Activated naive CD4-positive, alpha-beta T cell treated with Interleukin-2 at 50 U/mL for 16 hours (primary cell): Measurements from ENCODE around the gene VIPR1.
A peak's percentile ranks its signal among the peaks of the same experiment; 100 is the strongest.

Experiments used
- DNase-seq: peaks from one replicate; pipeline ENCODE4 v3.0.0-alpha.2; 2020

VIPR1 gene

DNA sequence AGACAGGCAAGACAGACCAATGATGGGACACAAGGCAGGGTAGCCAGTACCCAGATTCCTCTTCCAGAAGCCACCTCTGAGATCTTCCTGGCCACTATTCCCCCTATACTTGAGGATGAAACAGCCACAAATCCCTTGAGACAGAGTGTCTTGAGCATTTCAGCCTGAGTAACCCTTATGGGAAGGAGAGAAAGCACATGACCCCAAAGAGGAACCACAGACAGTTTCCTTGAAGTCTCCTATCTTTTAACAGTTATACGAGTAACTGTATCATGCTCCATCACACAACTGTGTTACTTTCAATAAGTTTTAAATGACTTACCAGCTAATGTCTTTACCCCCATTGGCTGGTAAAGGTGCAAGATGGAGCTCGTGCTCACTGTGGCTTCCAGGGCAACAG lies 9.3 kb downstream of the VIPR1 start:
- DNase-seq = no peak

DNA sequence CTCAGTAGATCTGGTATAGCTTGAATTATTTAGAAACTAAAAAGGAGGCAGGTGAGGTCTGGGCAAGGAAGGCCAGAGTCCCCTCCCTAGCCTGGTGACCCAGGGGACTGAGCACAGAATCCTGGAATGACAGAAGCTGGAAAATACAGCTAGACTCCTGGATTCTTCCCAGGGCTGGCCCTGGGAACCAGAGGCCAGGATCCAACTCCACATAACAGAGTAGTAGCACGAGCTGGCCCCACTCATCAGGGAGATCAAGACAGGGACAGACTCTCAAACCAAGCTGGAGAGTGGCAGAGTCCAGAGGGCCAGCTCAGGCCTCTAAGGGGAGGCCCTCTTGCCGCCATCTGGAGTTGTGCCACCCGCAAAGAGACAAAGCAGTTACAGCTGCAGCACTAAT lies 10.7 kb downstream of the VIPR1 start:
- DNase-seq = no peak

DNA sequence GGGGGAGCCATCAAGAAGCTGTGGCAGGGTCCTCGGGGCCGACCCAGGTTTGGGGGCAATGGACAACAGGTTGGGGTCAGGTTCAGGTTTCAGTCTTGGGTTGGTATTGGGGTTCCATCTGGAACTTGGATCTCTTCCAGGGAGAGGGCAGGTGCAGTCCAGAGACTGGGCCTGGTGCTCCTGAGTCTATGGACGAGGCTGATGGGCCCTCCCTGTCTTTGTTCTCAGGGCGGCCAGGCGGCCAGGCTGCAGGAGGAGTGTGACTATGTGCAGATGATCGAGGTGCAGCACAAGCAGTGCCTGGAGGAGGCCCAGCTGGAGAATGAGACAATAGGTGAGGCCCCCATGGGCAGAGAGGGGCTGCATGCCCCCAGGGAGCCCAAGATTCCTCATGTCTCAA lies 11.1 kb downstream of the VIPR1 start:
- no peak for DNase-seq

DNA sequence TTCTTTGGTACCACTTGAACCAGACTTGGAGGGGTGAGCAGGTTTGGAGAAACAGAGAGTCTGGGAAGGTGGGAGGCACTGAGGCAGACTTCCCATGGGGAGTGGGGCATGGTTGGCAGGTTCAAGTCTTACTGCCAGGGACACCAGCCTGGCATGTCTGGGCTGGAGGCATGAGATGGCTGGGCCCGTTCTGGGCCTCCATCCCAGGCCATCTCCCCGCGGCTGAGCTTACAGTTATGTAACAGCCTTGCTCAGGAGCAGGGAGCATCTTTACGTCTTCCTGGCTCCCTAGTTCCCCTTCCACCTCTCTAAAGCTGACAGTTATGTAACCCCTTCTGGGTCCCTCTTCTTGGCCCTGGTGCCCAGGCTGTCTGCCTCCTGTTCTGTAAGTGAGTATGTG lies 12.4 kb downstream of the VIPR1 start:
- no peak for DNase-seq

DNA sequence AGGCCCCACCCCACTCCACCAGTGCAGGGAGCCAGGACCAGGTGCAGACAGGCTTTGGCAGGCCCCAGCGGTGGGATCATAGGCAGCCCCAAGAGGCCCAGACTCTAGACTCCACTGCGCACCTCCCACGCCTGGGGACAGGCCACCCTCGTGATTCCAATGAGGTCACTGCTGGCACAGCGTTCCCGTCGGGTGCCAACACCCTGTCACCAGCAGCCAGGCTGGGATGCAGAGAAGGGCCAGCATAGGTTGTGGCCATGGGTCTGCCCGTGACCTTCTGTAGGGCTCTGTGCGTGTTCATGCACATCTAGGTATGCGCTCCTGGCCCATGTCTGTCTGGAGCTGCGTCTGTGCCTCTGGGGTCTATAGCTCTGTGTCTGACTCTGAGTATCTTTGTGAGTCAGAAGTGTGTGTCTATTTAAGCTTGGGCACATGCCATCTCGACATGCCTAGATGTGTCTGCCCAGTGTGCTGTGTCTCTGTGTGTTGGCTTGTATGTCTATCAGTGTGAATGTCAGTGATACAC lies 13.0 kb downstream of the VIPR1 start:
- DNase-seq = no peak

DNA sequence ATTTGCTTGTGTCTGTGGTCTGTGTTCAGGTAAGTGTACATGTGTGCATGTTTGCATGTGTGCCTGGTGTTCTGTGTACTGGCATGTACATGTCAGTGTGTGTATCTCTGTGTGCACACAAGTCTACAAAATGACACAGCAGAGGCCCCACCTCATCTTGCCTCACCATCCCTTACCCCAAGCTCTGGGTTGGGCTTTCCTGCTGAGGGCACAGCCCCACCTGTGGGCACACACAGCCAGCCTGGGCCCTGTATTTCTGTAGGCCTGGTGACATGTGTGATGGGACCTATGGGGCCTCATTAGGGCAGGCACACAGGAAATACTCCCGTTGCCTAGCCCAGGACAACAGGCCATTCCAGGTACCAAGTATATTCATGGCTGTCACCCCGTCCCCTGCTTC lies 13.5 kb downstream of the VIPR1 start:
- no peak for DNase-seq

DNA sequence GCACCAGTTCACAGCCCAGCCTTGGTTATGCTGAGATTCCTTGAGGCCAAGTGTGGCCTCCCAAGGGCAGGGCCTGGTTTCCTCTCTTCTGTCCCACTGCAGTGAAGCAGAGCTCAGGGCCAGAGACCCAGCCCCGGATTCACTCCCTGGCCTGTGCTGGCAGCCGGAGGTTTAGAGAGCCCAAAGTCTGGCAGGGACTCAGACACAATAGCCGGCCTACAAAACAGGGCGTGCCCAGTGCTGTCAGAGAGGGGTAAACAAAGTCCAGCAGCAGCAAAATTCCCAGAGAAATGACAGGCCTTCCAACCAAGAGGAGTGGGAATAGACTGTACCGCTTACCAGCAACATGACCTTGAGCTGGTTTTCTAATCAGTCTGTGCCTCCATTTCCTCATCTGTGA lies 14.0 kb downstream of the VIPR1 start:
- DNase-seq = no peak

DNA sequence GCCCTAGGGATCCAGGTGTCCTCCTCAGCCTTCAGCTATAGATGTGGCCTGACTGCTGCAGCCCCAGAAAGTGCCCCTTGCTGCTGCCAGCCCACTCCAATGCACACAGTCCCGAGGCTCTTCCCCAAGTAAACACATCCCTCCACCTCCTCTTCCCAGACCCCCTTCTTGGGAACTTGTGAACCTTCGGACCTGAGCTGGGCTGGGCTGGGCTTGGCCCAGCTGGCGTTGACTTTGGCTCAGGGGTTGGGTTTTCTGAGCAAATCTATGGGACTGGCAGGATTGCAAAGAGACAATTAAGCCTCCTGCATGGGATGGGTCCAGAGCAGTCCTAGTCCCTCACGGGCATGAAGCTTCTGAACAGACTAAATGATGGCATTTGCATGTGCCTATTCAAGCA lies 14.7 kb downstream of the VIPR1 start:
- no peak for DNase-seq

DNA sequence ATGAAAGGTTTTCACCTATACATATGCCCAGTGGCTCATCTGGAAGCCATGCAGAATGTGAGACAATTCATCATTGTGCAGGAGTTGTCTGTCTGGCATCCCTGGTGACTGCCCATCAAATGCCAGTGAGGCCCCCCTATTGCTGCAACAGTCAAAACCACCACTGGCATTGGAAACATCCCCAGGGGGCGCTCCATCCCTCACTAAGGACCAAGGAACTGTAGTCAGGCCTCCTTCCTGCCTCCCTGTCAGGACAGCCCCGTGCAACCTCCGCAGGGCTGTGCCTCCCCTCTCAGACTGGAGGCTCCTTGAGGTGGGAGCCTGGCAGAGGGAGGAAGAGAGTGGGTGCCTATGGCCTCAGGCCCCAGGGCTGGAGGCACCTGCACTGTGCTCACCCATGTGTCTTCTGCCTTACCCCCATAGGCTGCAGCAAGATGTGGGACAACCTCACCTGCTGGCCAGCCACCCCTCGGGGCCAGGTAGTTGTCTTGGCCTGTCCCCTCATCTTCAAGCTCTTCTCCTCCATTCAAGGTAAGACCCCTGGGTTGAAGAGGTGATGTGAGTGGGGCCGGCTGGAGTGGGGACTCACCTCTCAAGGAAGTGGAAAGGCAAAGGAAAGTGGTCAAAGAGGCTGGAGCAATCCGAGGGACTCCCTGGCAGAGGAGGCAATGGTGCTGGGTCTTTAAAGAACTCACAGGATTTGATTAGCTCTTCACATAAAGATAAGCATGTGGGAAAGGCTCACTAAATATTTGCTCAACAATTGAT lies 16.5 kb downstream of the VIPR1 start:
- DNase-seq = peak; percentile 42

DNA sequence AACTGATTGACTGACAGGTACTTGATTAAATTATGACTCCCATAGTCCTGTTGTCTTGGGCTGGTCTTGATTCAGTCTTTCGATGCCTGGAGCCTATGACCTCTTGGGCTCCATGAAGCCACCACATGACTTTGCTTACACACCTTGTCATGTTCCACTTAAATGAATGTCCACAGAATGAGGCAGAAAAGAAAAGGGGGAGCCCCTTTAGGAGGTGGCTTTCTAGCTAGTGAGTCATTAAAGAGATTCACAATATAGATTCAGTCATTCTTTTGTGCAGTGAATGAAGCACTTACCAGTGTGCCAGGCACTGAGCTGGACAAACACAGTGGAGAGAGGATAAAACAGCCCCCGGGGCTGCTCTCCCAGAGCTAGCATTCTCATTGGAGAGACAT lies 17.1 kb downstream of the VIPR1 start:
- no peak for DNase-seq

DNA sequence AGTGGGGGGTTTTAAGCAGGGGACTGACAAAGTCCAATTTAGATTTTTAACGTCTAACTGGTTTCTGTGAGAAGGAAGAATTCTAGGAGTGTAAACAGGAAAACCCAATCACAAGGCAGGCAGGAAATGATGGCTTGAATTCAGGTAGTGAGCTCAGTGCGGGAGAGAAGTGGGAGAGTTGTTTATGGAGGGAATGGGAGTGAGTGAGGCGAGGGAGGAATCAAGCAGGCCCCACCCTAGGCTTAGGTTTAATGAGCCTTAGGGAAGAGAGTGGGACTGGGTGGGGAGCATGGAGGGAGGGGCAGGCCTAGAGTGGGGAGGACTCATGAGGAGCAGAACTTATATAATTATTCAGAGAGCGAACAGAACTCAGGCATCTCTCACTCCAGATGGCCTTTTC lies 17.9 kb downstream of the VIPR1 start:
- no peak for DNase-seq

DNA sequence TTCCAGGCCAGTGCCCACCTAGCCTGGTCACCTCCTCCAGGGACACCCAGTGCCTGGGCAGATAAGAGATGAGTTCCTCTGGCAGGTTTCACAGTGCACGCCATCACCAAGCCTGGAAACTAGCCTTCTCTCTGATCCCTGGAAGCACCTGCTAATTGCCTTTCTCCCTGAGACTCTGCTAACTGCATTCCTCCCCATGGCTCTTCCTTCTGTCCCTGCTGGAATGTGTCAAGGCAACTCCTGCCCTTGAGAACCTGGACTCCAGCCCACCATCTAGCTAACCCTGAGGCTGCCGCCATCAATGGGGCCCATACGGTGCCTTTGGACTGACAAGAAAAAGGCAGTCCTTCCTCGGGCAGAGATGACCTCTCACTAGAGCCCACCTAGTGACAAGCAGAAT lies 18.5 kb downstream of the VIPR1 start:
- DNase-seq = no peak

DNA sequence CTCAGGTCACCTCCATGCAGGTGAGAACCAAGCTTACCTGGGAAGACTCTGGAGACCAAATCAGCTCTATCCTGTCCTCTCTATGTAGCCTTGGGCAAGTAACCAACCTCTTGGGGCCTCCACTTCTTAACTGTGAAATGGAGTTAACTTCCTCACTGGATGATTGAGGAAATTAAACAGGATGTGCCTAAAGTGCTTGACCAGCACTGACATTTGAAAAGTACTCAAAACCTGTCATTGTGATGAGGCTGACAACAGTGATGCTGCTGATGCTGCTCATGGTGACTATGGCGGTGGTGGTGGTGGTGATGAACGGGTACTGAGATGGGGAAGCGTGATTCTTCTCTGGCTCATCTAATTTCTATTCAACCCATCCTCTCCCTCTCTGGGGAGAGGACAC lies 22.3 kb downstream of the VIPR1 start:
- DNase-seq = no peak

DNA sequence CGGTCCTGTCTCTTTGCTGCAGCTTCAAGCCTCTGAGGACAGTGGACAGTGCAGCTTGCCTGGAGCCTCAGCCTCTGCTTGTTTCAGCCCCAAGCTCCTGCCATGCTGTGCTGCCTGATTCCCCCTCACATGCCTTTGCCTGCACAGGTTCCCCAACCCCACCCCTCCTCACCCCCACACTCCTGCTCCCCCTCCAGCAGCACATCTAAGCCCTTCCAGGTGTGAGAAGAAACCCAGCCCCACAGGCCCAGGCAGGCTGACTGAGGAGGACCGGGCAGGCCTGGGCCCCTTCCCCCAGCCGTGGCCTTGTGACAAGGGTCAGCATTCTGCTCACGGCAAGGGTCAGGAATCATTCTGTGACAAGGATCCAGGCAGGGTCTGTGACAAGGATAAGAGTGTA lies 22.8 kb downstream of the VIPR1 start:
- no peak for DNase-seq

DNA sequence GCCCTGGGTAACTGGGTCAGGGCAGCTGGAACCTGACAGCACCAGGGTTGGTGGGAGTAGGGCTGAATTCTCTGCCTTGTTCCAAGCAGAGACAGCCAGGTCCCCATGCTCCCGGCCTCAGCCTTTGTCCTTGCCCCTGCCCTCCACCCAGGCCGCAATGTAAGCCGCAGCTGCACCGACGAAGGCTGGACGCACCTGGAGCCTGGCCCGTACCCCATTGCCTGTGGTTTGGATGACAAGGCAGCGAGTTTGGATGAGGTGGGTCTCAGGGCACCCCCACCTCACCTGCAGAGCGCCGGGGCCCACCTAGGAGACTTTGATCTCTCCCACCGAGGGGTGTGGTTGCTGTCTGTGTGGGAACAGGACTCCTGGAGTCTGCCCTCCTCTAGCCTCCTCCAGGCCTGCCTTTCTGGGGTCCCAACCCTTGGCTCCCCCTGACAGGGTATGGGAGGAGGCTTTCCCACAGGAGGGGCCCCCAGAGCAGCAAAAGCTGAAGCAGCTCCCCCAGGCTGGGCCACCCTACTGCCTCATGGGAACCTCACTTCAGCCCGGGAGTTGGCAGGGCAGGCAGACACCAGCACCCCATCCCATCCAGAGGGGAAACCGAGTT lies 23.4 kb downstream of the VIPR1 start:
- DNase-seq = no peak

DNA sequence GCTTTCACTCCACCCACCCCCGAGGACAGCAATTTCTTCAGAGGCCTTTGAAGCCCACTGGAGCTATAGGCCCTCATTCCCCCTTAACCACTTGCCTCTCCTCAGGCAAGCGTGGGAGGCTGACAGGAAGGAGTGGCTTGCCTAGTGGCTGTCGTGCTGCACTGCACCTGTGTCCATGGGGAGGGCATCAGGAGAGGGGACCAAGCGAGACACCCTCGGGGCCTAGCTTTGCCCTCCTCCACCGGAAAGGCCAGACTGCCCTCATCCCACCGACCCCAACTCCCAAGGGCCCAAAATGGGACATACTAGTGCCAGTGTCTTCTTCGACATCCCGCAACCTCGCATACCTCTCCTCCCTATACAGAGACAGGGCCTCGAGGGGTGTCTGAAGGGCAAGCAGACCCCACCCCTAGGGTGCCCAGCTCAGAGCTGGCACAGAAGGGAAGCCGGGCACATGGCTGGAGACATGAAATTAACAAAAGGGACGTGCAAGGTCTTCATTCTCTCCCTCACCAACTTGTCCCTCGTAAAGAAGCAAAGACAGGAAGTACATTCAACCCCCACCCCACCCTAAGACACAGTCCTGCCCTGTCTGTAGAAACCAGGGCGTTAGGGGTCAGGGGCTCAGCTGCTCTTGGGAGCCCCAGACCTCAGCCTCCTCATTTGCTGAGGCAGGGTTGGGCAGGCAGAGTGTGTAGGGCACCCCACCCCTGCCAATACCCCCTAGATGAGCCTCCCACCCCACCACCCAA lies 24.3 kb downstream of the VIPR1 start:
- DNase-seq = peak; percentile 58

DNA sequence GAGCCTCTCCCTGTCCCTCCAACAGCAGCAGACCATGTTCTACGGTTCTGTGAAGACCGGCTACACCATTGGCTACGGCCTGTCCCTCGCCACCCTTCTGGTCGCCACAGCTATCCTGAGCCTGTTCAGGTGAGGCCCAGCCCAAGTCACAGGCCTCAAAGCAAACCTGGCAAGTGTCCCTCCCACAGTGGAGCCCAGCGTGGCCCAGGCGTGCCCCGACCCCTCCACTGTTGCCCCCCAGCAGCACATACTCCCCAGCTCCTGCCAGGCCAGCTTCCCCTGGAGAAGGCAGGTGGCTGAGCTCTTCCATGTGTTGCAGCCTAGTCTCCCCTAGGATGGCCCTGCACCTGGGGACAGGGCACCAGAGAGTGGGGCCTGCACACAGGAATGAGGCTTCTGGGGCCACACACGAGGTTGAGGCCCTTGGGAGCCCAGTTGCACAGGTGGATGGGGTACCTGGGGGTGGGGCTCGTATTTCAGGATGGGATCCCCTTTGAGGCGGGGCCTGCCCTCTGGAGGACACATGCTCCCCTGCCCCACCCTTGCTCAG lies 25.0 kb downstream of the VIPR1 start:
- no peak for DNase-seq

DNA sequence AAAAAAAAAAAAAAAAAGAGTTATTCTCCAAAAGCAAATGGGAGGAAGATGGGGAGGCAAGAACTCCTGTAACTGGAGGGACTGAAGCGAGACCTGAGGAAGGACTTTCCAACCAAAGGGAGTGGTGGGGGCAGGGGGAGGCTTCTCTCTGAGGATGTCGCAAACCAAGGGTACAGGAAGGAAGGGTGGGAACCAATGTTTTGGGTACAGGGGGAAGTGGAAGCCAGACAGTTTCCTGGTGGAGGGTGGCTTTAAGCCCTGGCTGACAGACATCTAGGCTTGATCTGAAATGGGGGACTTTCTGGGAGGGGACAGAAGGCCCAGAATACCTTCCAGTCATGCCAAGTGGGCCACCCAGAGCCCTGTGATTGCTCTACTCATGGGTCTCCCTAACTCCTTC lies 27.0 kb downstream of the VIPR1 start:
- no peak for DNase-seq

DNA sequence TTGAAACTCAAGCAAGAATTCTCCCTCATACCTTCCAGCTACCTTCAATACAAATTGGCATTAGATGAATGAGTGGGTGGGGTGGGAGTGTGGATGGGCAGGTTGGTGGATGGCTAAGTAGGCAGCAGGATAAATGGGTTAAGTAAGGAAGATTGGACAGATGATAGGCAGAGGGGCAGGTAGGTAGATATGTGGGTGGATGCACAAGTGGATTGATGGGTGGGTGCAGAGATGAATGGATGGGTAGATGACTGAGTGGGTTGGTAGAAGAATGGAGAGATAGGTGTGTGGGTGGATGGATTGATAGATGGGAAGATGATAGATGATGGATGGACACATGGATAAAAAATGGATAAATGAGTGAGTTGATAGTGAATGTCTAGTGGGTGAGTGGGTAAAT lies 27.6 kb downstream of the VIPR1 start:
- no peak for DNase-seq

DNA sequence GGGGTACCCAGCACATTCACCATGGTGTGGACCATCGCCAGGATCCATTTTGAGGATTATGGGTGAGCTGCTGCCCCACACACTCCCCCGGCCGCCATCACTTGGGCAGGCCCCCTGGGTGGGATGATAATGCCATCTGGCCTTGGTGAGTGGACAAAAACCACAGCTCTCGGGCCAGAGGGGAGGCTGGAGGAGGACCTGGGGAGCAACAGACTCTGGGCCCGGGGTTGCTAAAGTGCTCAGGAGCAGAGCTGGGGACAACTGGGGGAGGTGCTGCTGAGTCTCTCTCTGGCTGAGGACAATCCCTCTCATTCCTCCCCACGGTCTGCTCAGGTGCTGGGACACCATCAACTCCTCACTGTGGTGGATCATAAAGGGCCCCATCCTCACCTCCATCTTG lies 29.0 kb downstream of the VIPR1 start:
- no peak for DNase-seq

DNA sequence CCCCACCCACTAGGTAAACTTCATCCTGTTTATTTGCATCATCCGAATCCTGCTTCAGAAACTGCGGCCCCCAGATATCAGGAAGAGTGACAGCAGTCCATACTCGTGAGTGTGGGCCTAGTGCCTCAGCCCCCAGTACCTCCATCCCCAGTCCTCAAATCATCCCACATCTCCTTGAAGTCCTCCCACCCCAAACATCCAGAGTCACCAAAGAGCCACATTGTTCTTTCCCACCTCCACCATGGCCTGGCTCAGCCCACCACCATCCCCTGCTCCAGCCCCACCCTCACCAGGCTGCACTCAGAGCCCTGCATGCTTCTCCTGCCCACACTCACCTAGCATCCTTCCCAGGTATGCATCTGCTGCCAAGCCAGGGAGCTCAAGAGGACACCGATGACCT lies 29.8 kb downstream of the VIPR1 start:
- DNase-seq = no peak

DNA sequence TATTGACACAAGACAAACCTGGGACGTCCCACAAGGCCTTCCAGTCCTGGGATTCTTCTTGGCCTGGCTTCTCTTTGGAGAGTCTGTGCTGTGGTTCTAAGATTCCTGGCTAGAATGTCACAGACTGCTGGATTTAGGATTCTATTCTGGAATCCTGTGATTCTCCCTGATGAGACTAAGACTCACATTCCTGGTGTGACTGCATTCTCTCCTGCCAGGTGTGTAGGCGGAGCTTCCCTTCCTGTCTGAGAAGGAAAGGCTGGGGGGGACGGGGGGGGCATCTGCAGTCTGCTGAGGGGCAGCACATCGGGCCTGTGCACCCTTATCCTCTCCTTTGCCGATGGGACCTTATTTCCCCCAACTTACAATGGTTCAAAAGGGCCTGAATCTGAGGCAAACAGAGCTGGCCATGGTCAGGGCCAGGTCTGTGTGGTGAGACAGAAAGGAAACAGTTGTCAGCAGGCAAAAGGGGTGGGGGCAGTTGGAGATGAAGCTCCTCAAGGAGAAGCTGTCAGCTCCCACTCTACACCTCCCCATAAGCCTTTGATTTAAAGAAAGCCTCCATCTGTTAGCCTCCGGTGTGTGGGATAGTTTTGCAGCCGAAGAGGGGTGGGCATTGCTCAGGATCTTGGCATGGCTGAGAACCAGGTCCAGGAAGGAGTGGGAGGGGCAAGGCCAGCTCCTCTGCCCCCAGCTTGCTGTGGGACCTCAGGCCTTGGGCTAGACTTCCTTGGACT lies 30.9 kb downstream of the VIPR1 start:
- DNase-seq = no peak
